ENCODE data around the gene CACHD1.

- TF ChIP-seq CTCF (conservative IDR thresholded peaks at IDR 0.05; ENCODE audit: low read length) (no peak), EZH2phosphoT487 (IDR thresholded peaks at IDR 0.05; ENCODE audit: borderline replicate concordance, low read depth, low read length) (no peak)
Measured at GRCh38 chr1:64536836-64537490, 67.0 kb downstream of the CACHD1 start.
